GM12872 (cell line): ENCODE data around the gene BCORL1.
A peak's percentile ranks its signal among the peaks of the same experiment; 100 is the strongest.

Experiments used
- CTCF ChIP-seq: IDR thresholded peaks from 3 replicates; pipeline ENCODE4 v1.5.1; 2011; ENCODE audit warnings: low read depth, mild to moderate bottlenecking, low read length, moderate library complexity; ENCODE audit not compliant: insufficient read depth

Gene BCORL1

GRCh38 chrX:130066975-130067615 is 84.7 kb downstream of the BCORL1 start:
- no peak for TF ChIP-seq CTCF

DNA sequence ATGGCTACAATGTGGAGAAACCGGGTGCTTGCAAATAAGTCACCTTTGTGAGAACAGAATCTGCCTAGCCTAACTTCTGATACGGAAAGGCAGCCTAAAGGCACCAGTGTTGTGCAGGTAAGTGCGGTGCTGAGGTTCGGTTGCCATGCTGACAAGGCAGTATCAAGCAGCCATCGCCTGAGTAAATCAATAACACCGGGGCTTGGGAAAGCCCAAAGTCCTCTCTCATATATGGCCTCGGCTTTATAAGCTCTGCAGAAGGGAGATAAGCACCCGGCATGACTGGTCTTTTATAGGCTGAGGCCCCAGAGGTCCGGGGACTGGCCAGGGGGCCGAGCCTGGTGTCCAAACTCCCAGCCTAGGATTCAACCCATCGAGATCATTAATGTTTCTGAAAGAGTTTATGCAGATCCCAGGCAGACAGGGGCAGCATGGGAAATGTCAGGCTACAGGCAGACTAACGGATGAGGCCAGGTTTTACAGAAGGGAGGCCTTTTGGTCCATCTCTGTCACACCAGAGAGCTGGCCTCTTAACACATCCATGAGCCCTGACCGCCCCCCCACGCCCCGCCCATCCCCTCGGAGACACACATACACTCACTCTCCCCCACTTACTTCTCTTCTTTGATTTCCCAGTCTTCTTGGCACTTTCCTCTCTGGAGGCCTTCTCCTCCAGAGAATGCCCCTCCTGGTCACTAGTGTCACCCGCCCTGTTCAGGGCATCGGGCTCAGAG is 89.3 kb downstream of the BCORL1 start:
- TF ChIP-seq CTCF = no peak

GRCh38 chrX:130072345-130072740 is 89.9 kb downstream of the BCORL1 start:
- TF ChIP-seq CTCF = no peak

DNA sequence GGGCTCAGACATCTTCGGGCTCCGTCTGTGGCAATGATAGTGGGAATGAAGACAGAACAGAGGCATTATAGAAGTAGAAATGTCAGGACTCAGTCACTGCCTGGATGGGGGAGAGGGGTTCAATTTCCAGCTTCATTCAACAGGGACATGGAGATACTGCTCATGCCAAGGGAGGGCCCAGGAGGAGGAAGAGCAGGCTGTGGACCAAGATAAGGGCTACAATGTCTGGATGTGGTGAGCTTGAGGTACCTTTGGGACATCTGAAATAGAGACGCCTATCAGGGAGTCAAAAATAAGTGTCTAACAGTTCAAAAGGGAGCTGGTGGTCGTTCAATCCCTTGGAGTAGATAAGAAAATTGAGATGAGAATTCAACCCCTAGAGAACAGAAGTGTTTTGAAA is 93.3 kb downstream of the BCORL1 start:
- TF ChIP-seq CTCF = no peak

DNA sequence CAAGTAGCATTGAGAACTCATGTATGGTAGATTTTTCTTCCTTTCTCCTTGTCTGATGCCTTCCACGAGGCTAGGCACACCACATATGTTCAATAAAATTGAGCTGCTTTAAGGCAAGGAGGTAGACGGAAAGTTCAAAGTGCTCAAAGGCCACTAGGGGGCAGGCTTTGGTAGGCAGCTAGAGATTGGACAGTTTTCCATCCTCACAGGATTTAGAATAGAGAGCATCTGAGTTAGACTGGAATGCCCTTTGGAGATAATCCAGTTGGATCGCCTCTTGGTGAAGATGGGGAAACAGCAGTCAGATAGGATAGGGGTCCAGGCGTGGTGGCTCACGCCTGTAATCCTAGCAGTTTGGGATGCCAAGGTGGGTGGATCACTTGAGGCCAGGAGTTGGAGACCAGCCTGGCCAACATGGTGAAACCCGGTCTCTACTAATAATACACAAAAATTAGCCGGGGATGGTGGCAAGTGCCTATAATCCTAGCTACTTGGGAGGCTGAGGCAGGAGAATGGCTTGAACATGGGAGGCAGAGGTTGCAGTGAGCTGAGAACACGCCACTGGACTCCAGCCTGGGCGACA is 97.5 kb downstream of the BCORL1 start:
- TF ChIP-seq CTCF = peak; percentile 71

- no peak for TF ChIP-seq CTCF
Observed at GRCh38 chrX:130080791-130081367, 98.4 kb downstream of the BCORL1 start.

- no peak for TF ChIP-seq CTCF
Observed at GRCh38 chrX:130081421-130082045, 99.1 kb downstream of the BCORL1 start.
